Skin epidermis (tissue), 12 donors: ENCODE data around the gene NOP16.

Source experiments
- H3K27ac ChIP-seq, 21 experiments: fragments of 200-600 bp; sonication (generic) in 11 of 21; one replicate each; pipeline ENCODE4 v1.5.0; 2020; ENCODE audit warnings: mild to moderate bottlenecking in 3 of 21, inconsistent platforms in 2 of 21, moderate library complexity in 2 of 21
- H3K4me3 ChIP-seq, 7 experiments: fragments of 200-600 bp; sonication (generic) in 2 of 7; one replicate each; pipeline ENCODE4 v1.5.0; 2020; ENCODE audit warnings: inconsistent platforms in 2 of 7, mild to moderate bottlenecking in 2 of 7, moderate library complexity in 1 of 7

The NOP16 gene

DNA sequence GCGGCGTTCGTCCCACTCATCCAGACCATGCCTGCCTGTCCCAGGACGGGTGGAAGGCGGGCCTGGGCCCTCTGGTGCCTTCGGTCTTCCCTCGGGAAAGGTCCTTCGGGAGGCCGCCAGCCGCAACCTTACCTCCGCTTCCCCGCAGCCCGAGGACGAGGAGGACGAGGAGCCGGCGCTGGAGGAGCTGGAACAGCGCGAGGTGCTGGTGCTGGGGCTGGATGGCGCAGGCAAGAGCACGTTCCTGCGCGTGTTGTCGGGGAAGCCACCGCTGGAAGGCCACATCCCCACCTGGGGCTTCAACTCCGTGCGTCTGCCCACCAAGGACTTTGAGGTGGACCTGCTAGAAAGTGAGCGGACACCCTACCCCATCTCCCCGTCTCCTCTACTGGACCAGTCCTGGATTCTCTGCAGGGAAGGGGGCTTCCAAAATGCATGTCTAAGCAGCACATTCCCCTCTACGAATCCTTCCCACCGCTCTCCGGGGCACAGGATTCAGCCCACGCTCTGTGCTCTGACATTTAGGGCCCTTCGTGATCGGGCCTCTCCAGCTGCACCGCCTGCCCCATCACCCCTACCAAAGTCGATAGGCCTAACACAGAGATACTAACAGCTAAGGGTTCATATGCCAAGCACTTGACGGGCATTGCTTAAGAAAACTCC, 22.0 kb downstream of the NOP16 start:
- peak overlapping the region in 17 of 21 experiments; percentile 48 to 86 (median 76) for H3K27ac ChIP-seq
- peak overlapping the region; percentile 56 to 92 (median 79) for H3K4me3 ChIP-seq

DNA sequence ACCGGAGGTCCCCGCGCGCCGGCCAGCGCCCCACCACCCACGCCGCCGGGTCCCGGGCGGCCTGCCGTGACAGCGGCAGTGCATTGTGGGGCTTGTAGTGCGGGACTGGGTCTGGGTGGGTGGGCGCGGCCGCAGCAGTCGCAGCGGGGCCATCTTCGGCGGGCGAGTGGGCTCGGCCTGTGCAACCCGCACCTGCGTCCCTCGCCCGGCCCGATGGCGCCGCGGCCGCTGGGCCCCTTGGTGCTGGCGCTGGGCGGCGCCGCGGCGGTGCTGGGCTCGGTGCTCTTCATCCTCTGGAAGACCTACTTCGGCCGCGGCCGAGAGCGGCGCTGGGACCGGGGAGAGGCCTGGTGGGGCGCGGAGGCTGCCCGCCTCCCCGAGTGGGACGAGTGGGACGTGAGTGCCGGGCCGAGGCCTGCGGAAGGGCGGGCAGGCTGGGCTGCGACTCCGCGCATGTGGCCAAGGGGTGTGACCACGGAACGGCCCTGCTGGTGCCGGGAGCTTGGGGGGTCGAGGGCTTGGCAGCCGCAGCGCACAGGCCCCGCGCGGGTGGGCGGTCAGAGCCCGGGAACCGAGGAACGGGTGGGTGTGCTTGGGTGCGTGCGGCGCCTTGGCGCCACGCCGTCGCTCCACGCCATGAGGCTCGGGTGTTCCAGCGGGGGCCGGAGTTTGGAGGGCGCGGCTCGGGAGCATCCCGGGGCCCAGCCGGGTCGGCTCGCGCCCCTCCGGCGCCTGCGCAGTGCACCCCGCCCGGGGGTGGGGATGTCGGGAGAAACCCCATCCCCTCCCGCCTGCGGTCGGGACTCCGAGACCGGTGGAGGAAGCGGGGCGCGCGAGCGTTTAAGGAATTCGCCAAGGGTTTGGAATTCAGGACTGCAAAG, 22.8 kb downstream of the NOP16 start, which contains the start of gene ARL10:
TSS of gene ARL10 (plus strand) at position 137 of the 881 bp plus-strand sequence. CDS start at position 214, 77 bp downstream.
- Histone ChIP-seq H3K27ac (peak within 1 kb of the TSS in 20 of 21 experiments; percentile 0 to 86 (median 76)), H3K4me3 (peak within 1 kb of the TSS; percentile 56 to 92 (median 79))

- peak overlapping the region; percentile 56 to 92 (median 79) for H3K4me3 ChIP-seq
- H3K27ac ChIP-seq: peak overlapping the region in 20 of 21 experiments; percentile 0 to 86 (median 76)
Measured at GRCh38 chr5:176364765-176365350, 23.5 kb downstream of the NOP16 start.

DNA sequence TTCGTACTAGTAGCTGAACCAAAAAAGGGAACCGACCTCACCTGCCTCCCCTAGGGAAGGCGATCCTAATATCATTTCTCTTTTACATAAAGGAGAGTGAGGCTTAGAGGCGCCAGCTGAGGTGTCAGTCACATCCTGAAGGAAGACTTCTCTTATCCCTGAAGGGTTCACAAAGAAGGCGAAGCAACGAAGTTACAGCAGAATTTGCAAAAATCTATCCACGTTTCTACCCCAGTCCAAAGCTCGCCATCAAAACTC, 26.2 kb downstream of the NOP16 start:
- Histone ChIP-seq H3K4me3 (peak overlapping the region; percentile 73 to 99 (median 86)), H3K27ac (peak overlapping the region in 16 of 21 experiments; percentile 24 to 92 (median 86))

DNA sequence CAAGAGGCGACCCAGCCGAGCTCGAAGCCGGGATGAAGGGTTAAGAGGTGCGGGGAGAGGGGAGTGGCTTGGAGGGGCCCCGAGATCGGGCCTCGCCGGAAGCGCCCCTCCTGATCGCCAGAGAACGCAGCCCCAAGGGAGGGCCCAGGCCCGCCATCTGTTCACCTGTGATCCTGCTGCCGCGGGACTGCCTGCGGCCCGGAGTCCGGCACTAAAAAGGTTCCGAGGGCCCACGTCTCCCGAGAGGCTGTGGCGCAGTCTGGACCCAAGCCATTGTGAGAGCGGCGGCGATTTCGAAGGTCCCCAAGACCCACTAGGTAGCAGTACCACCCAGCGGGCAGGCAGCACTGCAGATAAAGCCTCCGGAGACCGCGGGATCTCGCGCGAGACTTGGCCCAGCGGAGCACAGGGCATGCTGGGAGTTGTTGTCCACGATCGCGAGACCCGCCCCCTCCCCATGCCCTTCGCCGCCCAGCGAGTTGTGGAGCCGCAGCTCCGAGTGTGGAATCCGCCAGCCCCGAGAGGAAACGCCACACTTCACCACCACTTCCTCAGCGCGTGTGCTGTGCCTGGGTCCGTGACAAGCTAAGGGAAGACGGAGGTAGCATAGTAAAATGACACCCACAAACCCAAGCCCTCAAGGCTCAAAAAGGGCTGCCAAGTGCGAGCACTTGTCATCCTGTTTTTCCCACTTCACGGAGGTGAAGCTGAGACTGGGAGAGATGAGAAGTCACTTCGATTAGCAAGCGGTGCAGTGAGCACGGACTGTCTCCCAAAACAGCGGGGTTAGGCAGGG, 26.8 kb downstream of the NOP16 start, which contains the start of gene KIAA1191:
TSS of gene KIAA1191 (minus strand) at position 328 of the 796 bp plus-strand sequence. CDS start 2,256 bp downstream, outside the sequence.
- H3K4me3 ChIP-seq: peak within 1 kb of the TSS; percentile 73 to 99 (median 86)
- peak within 1 kb of the TSS; percentile 20 to 93 (median 86) for H3K27ac ChIP-seq

DNA sequence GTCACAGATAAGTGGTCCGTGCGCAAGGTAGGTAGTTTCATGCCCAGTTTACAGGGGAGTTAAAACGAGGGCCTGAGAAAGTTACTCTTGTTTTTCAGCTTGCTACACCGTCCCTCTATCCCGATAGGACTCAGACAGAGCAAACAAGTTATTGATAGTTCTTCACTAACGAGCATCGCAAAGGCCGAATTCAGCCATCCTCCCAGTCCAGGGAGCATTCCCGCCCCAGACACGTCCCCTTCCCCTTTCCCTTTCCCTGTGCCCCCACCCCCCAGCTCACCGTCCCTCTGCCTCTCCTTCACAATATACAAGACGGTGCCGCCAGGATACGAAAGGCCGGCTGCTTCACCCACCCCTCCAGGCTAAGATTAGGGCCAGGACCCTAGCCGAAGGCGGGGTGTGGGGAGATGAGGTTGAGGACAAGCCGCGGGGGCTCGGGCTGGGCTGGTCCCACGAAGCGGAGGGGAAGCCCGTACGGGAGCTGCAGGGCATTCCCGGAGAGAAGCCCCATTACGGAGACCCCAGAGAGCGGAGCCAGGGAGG, 27.4 kb downstream of the NOP16 start:
- peak overlapping the region; percentile 73 to 99 (median 86) for H3K4me3 ChIP-seq
- peak overlapping the region; percentile 20 to 93 (median 86) for H3K27ac ChIP-seq

DNA sequence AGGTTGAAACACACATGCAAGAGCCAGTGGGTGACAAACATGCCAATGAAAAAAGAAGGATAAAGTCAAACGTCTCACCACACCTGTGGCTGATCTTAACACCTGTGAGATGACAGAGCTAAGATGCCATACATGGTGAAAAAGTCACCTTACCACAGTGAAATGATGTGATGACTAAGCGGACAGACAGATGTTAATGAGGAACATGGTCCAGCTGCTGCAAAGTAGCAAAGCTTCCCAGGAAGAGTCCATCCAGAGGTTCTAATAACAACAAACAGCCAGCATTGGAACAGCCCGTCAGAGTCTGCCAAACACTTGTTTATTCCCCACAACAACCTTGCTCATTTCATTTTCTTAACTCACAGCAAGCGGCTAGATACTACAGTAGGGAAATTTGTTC, 28.7 kb downstream of the NOP16 start:
- Histone ChIP-seq H3K4me3 (no peak overlapping the region), H3K27ac (no peak overlapping the region)

DNA sequence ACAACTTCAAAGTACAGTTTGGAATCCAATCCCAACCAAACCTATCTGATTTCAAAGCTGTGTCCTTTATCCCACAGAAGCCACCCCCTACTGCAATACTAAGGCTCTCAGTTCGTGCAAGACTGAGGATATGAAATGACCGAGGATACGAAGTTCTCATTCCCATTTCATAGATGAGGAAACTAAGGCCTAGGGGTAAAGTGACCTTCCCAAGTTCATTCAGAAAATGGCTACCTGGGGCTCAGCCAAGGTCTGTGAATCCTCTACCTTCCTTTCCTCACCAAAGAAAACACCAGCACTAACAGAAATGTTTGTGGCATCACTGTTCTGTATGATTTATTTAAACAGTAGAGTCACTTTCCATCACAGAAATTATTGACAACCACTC, 32.2 kb downstream of the NOP16 start:
- H3K27ac ChIP-seq: no peak overlapping the region
- no peak overlapping the region for H3K4me3 ChIP-seq

DNA sequence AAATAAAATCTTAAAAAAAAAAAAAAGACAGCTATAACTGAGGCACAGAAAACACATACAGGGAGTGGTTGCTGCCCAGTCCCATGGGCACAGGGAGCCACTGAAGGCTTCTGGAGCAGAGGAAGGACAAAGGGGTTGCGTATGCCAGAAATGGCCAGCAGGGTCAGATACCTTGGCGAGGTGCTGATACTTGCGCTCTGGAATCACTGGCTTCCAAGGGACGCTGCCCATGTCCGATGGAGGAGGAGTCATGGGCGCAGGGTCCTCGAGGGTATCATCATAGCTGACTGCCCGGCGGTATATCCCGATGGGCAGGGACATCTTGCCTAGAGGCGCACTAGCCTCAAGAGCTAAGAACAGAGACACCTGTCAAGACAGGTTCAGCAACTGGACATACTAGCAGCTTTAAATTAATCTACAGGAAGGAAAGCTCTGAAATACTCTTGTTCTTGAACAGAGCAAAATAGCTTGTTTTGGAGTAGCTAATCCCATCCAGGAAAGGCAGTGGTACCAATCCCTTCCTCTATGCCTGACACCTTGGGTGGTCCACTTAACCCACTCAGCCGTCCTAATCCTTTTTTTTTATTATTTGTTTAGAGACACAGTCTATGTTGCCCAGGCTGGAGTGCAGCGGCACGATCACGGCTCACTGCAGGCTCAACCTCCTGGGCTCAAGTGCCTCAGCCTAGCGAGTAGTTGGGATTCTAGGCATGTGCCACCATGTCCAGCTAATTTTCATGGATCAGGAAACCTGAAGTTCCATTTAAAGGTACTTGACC, 32.8 kb downstream of the NOP16 start:
- Histone ChIP-seq H3K4me3 (no peak overlapping the region), H3K27ac (no peak overlapping the region)

GRCh38 chr5:176353533-176353932, 34.9 kb downstream of the NOP16 start:
- no peak overlapping the region for H3K4me3 ChIP-seq
- no peak overlapping the region for H3K27ac ChIP-seq

GRCh38 chr5:176352116-176352878, 36.1 kb downstream of the NOP16 start:
- H3K27ac ChIP-seq: no peak overlapping the region

GRCh38 chr5:176350416-176350815, 38.0 kb downstream of the NOP16 start:
- Histone ChIP-seq H3K4me3 (no peak overlapping the region), H3K27ac (no peak overlapping the region)

More at GRCh38 chr5:176352116-176352878, 36.1 kb downstream of the NOP16 start:
- no peak overlapping the region for H3K4me3 ChIP-seq

DNA sequence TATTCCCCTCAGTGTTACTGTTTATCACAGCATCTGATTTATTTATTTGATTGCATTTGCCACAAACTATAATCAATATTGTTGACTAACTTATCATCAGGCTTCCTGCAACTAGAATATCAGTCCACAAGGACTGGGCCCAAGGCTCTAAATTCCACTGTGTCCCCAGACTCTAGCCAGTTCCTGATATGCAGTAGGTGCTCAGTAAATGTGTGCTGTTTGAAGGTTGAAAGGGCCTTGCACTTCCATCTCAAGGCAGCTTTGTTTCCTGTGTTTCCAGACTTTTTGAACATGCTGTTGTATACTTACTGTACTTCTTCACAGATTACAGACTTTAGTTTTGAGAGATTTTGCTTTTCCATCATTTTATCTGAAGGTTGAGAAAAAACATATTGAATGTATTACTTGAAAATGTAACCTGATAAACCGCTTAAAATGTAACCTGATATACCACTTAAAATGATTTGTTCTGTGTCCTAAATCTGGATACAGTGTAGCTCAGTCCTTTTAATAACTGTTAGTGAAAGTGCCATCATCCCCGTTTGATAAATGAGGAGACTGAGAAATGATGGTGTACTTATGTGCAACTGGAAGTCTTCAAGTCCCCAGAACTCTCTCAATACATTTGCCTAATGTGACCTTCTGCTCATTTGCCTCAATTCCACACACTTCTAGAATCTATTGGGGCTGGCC, 45.5 kb downstream of the NOP16 start:
- H3K27ac ChIP-seq: no peak overlapping the region
- no peak overlapping the region for H3K4me3 ChIP-seq

DNA sequence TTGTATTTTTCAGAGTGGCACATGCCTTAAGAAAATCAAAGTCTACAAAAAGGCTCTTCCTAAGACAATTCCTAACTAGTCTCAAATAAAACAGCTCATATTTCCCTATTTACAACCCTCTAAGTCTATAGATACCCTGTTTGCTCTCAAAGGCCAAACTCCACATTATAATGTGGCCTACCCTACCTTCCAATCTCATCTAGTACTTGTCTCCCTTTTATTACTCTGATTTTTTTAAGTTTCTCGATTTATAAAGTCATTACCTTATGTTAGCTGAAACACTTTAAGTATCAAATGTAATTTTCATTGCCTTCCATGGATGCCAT, 46.3 kb downstream of the NOP16 start:
- Histone ChIP-seq H3K4me3 (no peak overlapping the region), H3K27ac (no peak overlapping the region)

- no peak overlapping the region for H3K27ac ChIP-seq
- no peak overlapping the region for H3K4me3 ChIP-seq
Measured at GRCh38 chr5:176341325-176342157, 46.9 kb downstream of the NOP16 start.

GRCh38 chr5:176339304-176339703, 49.1 kb downstream of the NOP16 start:
- H3K4me3 ChIP-seq: no peak overlapping the region
- H3K27ac ChIP-seq: no peak overlapping the region

GRCh38 chr5:176337913-176338312, 50.5 kb downstream of the NOP16 start:
- Histone ChIP-seq H3K27ac (no peak overlapping the region), H3K4me3 (no peak overlapping the region)
